ENCODE measurements around the gene DLGAP4.

DLGAP4 gene

GRCh38 chr20:36421641-36422040 lies 115.5 kb downstream of the DLGAP4 start (continued):
- no peak for TF ChIP-seq TOX (CRISPR knock-in tag; IDR thresholded peaks at IDR 0.05; ENCODE audit: borderline replicate concordance)

GRCh38 chr20:36424314-36424713 lies 118.2 kb downstream of the DLGAP4 start:
- ATAC-seq = no peak
- TF ChIP-seq RARB (CRISPR knock-in tag; IDR thresholded peaks at IDR 0.05) (no peak), TCF4 (CRISPR knock-in tag; IDR thresholded peaks at IDR 0.05; ENCODE audit: borderline replicate concordance) (no peak), ZNF70 (CRISPR knock-in tag; IDR thresholded peaks at IDR 0.05) (no peak)

GRCh38 chr20:36425166-36425565 lies 119.0 kb downstream of the DLGAP4 start:
- ATAC-seq = no peak
- TF ChIP-seq TSHZ2 (CRISPR knock-in tag; IDR thresholded peaks at IDR 0.05) (no peak), PPARA (CRISPR knock-in tag; IDR thresholded peaks at IDR 0.05; ENCODE audit: borderline replicate concordance) (no peak), BACH2 (CRISPR knock-in tag; IDR thresholded peaks at IDR 0.05; ENCODE audit: borderline replicate concordance) (no peak), ZFP3 (CRISPR knock-in tag; IDR thresholded peaks at IDR 0.05) (no peak), POU6F1 (CRISPR knock-in tag; IDR thresholded peaks at IDR 0.05; ENCODE audit: borderline replicate concordance, low read depth) (no peak), ARNTL (CRISPR knock-in tag; IDR thresholded peaks at IDR 0.05; ENCODE audit: borderline replicate concordance, low read depth) (no peak), SNAI2 (CRISPR knock-in tag; IDR thresholded peaks at IDR 0.05) (no peak), ZNF70 (CRISPR knock-in tag; IDR thresholded peaks at IDR 0.05) (no peak), GLIS3 (CRISPR knock-in tag; IDR thresholded peaks at IDR 0.05) (no peak), RARB (CRISPR knock-in tag; IDR thresholded peaks at IDR 0.05) (no peak), CREB5 (CRISPR knock-in tag; IDR thresholded peaks at IDR 0.05; ENCODE audit: low read depth) (no peak), TCF4 (CRISPR knock-in tag; IDR thresholded peaks at IDR 0.05; ENCODE audit: borderline replicate concordance) (no peak), CSDC2 (CRISPR knock-in tag; IDR thresholded peaks at IDR 0.05) (no peak), CSRNP3 (CRISPR knock-in tag; IDR thresholded peaks at IDR 0.05) (no peak), OSR1 (CRISPR knock-in tag; IDR thresholded peaks at IDR 0.05) (no peak), ZNF565 (CRISPR knock-in tag; conservative IDR thresholded peaks at IDR 0.05; ENCODE audit: low read depth) (no peak), ESRRG (CRISPR knock-in tag; IDR thresholded peaks at IDR 0.05) (no peak)

GRCh38 chr20:36431604-36432003 lies 125.5 kb downstream of the DLGAP4 start:
- ATAC-seq = no peak
- no peak for TF ChIP-seq POU6F1 (CRISPR knock-in tag; IDR thresholded peaks at IDR 0.05; ENCODE audit: borderline replicate concordance, low read depth)
- no peak for TF ChIP-seq ZNF70 (CRISPR knock-in tag; IDR thresholded peaks at IDR 0.05)
- no peak for TF ChIP-seq CREB5 (CRISPR knock-in tag; IDR thresholded peaks at IDR 0.05; ENCODE audit: low read depth)
- TF ChIP-seq ZNF8 (CRISPR knock-in tag; IDR thresholded peaks at IDR 0.05) = no peak
- TF ChIP-seq ISL1 (CRISPR knock-in tag; IDR thresholded peaks at IDR 0.05) = no peak
- TF ChIP-seq SNAI2 (CRISPR knock-in tag; IDR thresholded peaks at IDR 0.05) = no peak
- TF ChIP-seq BACH2 (CRISPR knock-in tag; IDR thresholded peaks at IDR 0.05; ENCODE audit: borderline replicate concordance) = no peak
- TF ChIP-seq ZFP3 (CRISPR knock-in tag; IDR thresholded peaks at IDR 0.05) = no peak
- TF ChIP-seq ZC3H10 (CRISPR knock-in tag; IDR thresholded peaks at IDR 0.05) = no peak
- no peak for TF ChIP-seq ESRRG (CRISPR knock-in tag; IDR thresholded peaks at IDR 0.05)

All from SK-N-SH treated with all-trans-retinoic acid at 6 μM for 48 hours (cell line).